ENCODE measurements around the gene CAPN3. TPM values are rescaled to one million over a fixed set of nuclear protein-coding genes. Genes with fewer than 3 reads are reported as not detected.

Gene CAPN3
- polyA plus RNA-seq, 2 of the 4 experiments (the other 2 are of a cell fraction): 0.25 to 1.1 TPM

DNA sequence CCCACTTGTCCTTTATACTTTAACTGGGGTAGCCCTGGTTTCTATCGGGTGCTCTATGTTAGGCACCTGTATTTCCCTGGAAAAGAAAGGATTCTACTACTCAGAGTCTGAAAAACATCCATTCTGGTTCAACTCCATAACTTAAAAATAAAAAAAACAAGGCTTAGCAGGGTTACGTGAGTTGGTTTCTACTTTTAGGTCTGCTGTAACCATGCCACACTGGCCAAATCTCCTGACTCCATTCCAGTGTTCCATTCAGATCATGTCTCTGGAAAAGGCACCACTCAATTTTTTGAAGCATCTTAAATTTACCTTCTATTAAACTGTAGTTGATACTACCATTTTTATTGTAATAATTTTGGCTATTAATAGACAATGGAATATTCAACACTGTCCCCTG is 62.1 kb downstream of the CAPN3 start:
- Histone ChIP-seq H3K27ac (no peak overlapping the region), H3K4me2 (no peak overlapping the region), H3K4me1 (no peaks in the 10 kb centered on the region), H3K4me3 (no peak overlapping the region), H3K9me3 (no peaks in the 10 kb centered on the region)
- 96% methylated on average over 2 of the region's 2 CpGs for WGBS (ENCODE audit: missing lambda C conversion rate)
- TF ChIP-seq SREBF2 (IDR thresholded peaks at IDR 0.05) (no peak), HDAC2 (IDR thresholded peaks at IDR 0.05) (no peak), ZFP36 (IDR thresholded peaks at IDR 0.05; ENCODE audit: borderline replicate concordance, partially characterized antibody) (no peak), ZNF302 (CRISPR knock-in tag; IDR thresholded peaks at IDR 0.05) (no peak), EP300 (IDR thresholded peaks at IDR 0.05) (no peak), KDM1A (IDR thresholded peaks at IDR 0.05; ENCODE audit: low read depth) (no peak)
- no peak for ATAC-seq
- FAIRE-seq: no peak
- no peak for DNase-seq (ENCODE audit: low read depth in 1 of 2, low spot score in 1 of 2)
- ChIA-PET CTCF (no interaction called here), POLR2A (no interaction called here)

DNA sequence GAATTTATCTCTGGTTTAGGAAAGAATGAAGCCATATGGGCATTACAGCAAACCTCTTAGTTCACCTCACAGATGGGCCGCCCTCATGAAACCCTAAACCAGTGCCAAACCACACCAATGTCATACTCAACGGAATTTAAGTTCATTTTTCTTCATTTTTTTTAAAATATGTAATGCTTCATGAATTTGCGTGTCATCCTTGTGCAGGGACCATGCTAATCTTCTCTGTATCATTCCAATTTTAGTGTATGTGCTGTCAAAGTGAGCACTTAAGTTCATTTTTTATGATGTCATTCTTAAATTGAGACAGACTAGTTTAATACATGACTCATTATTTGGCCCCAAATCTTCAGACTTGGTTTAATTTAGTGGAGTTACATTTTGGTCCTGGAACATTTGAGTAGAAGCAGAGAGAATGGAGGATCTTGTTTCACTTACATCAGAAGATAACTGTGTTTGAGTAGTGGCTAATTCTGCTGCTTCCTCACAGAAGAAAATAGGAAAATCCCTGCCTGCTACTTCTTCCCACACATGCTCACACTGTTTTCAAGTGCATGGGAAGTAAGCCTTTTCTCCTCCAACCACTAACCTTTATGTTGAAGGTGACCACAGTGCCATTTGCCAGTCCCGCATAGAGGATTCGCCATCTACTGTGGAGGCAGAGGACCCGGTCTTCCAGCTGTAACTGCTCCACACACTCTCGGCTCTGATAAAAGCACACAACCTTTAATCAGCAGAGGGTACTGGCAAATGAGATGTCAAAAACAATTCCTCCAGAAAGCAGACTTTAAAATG is 68.3 kb downstream of the CAPN3 start:
- no peak for DNase-seq (ENCODE audit: low read depth in 1 of 2, low spot score in 1 of 2)
- no peak overlapping the region for H3K4me2 ChIP-seq
- H3K4me3 ChIP-seq: no peak overlapping the region
- 92% methylated on average over 7 of the region's 7 CpGs for WGBS (ENCODE audit: missing lambda C conversion rate)
- TF ChIP-seq RNF2 (IDR thresholded peaks at IDR 0.05; ENCODE audit: borderline replicate concordance, low read depth) (no peak), HOXA7 (CRISPR knock-in tag; IDR thresholded peaks at IDR 0.05) (no peak), POLR2AphosphoS2 (conservative IDR thresholded peaks at IDR 0.05; ENCODE audit: low read length) (no peak), CHD4 (IDR thresholded peaks at IDR 0.05; ENCODE audit: borderline replicate concordance) (no peak), JUN (IDR thresholded peaks at IDR 0.05) (no peak), HOXB5 (CRISPR knock-in tag; IDR thresholded peaks at IDR 0.05) (no peak), ESRRA (IDR thresholded peaks at IDR 0.05; ENCODE audit: borderline replicate concordance, low read length) (no peak), FOSB (CRISPR knock-in tag; IDR thresholded peaks at IDR 0.05) (no peak), ZNF302 (CRISPR knock-in tag; IDR thresholded peaks at IDR 0.05) (no peak)
- TF ChIP-seq, protein P1, sequence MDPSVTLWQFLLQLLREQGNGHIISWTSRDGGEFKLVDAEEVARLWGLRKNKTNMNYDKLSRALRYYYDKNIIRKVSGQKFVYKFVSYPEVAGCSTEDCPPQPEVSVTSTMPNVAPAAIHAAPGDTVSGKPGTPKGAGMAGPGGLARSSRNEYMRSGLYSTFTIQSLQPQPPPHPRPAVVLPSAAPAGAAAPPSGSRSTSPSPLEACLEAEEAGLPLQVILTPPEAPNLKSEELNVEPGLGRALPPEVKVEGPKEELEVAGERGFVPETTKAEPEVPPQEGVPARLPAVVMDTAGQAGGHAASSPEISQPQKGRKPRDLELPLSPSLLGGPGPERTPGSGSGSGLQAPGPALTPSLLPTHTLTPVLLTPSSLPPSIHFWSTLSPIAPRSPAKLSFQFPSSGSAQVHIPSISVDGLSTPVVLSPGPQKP (IDR thresholded peaks at IDR 0.05; ENCODE audit: low read depth, low read length): no peak
- TF ChIP-seq, protein P2, sequence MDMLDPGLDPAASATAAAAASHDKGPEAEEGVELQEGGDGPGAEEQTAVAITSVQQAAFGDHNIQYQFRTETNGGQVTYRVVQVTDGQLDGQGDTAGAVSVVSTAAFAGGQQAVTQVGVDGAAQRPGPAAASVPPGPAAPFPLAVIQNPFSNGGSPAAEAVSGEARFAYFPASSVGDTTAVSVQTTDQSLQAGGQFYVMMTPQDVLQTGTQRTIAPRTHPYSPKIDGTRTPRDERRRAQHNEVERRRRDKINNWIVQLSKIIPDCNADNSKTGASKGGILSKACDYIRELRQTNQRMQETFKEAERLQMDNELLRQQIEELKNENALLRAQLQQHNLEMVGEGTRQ (IDR thresholded peaks at IDR 0.05): no peak
- no peaks in the 10 kb centered on the region for H3K4me1 ChIP-seq
- H3K27ac ChIP-seq: no peak overlapping the region
- ChIA-PET POLR2A (no interaction called here), CTCF (no interaction called here)
- ATAC-seq: no peak
- no peak for FAIRE-seq
- no peaks in the 10 kb centered on the region for H3K9me3 ChIP-seq

DNA sequence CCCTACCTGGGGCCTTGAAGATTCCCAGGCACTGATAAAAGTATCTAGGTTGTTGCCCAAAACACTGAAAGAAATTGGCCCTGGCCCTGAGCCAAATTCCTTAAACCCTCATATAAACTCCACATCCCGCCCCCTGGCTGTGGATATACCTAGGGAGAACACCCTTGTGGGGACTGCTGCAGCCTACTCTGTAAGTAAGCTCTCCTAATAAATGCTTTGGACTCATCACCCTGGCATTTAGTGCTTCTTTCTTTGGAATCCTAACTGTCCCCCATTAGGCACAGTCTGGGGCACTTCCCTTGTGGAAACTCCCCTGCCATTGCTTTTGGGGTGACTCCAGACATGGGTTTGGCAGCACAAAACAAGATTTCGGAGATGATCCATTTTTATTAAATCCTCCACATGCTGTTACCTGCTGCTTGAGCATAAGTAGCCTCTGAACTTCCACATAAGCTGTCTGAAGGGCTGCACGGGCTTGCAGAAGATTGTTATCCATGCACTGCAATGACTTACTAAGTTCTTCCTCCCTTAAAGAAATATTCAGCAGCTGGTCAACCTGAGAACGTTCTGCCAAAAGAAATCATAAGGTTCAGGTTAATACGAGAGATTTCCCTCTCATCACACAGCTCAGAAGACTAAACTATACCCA is 85.2 kb downstream of the CAPN3 start:
- no peak for ATAC-seq
- H3K4me3 ChIP-seq: no peak overlapping the region
- H3K9me3 ChIP-seq: no peaks in the 10 kb centered on the region
- ChIA-PET CTCF (interaction anchor here (0.7 to 1.6 kb wide), 2 partner anchors 27 to 388 kb away, joined by 3 read pairs; no protein-coding TSS in a partner anchor), POLR2A (no interaction called here)
- FAIRE-seq: no peak
- H3K27ac ChIP-seq: no peak overlapping the region
- TF ChIP-seq, protein P3, sequence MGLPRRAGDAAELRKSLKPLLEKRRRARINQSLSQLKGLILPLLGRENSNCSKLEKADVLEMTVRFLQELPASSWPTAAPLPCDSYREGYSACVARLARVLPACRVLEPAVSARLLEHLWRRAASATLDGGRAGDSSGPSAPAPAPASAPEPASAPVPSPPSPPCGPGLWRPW (IDR thresholded peaks at IDR 0.05): no peak
- no peak for TF ChIP-seq HEYL (CRISPR knock-in tag; IDR thresholded peaks at IDR 0.05)
- TF ChIP-seq ZSCAN20 (CRISPR knock-in tag; IDR thresholded peaks at IDR 0.05): no peak
- TF ChIP-seq NPAS2 (CRISPR knock-in tag; IDR thresholded peaks at IDR 0.05; ENCODE audit: borderline replicate concordance): no peak
- no peak for TF ChIP-seq ESRRA (IDR thresholded peaks at IDR 0.05; ENCODE audit: borderline replicate concordance, low read length)
- TF ChIP-seq HOXA7 (CRISPR knock-in tag; IDR thresholded peaks at IDR 0.05): no peak
- TF ChIP-seq KDM5A (IDR thresholded peaks at IDR 0.05): no peak
- no peak for TF ChIP-seq NR3C1 (IDR thresholded peaks at IDR 0.05)
- DNase-seq (ENCODE audit: low read depth in 1 of 2, low spot score in 1 of 2): no peak
- WGBS (ENCODE audit: missing lambda C conversion rate): 79% methylated on average over 5 of the region's 5 CpGs
- no peaks in the 10 kb centered on the region for H3K4me1 ChIP-seq
- H3K4me2 ChIP-seq: no peak overlapping the region
